SK-N-SH treated with all-trans-retinoic acid at 6 μM for 48 hours (cell line): ENCODE measurements around the gene ARHGAP28.

Experiments
- ATAC-seq: fragments of 200-7000 bp; cut with Tn5 transposase; 3 replicates; pipeline ENCODE4 v1.9.1; 2020; ENCODE audit warnings: mild to moderate bottlenecking, moderate library complexity
- ARNTL ChIP-seq: fragments of 450-650 bp; formaldehyde crosslinking; IDR thresholded peaks from 2 replicates; pipeline ENCODE4 v1.5.0; 2020; ENCODE audit warnings: low read depth, mild to moderate bottlenecking, moderate library complexity, borderline replicate concordance
- BACH2 ChIP-seq: fragments of 250-450 bp; sonication (Bioruptor Pico); IDR thresholded peaks from 2 replicates; pipeline ENCODE4 v1.9.0; 2021; ENCODE audit warnings: mild to moderate bottlenecking, borderline replicate concordance
- CREB5 ChIP-seq: fragments of 250-450 bp; sonication (Bioruptor Pico); IDR thresholded peaks from 2 replicates; pipeline ENCODE4 v1.5.1; 2020; ENCODE audit warnings: low read depth, mild to moderate bottlenecking, moderate library complexity
- CSDC2 ChIP-seq: fragments of 250-450 bp; sonication (Bioruptor Pico); IDR thresholded peaks from 2 replicates; pipeline ENCODE4 v1.5.0; 2020; ENCODE audit warnings: mild to moderate bottlenecking, moderate library complexity
- ESRRG ChIP-seq: fragments of 250-450 bp; sonication (Bioruptor Pico); IDR thresholded peaks from 2 replicates; pipeline ENCODE4 v1.6.1; 2021; ENCODE audit warnings: mild to moderate bottlenecking
- GLIS3 ChIP-seq: fragments of 250-450 bp; sonication (Bioruptor Pico); IDR thresholded peaks from 2 replicates; pipeline ENCODE4 v1.5.0; 2020; ENCODE audit warnings: mild to moderate bottlenecking, moderate library complexity
- ISL1 ChIP-seq: fragments of 250-450 bp; sonication (Bioruptor Pico); IDR thresholded peaks from 2 replicates; pipeline ENCODE4 v2.1.2; 2022; ENCODE audit warnings: mild to moderate bottlenecking, moderate library complexity
- OSR1 ChIP-seq: fragments of 250-450 bp; sonication (Bioruptor Pico); IDR thresholded peaks from 2 replicates; pipeline ENCODE4 v1.8.0; 2022; ENCODE audit warnings: moderate library complexity, mild to moderate bottlenecking, inconsistent platforms
- PATZ1 ChIP-seq: fragments of 250-450 bp; sonication (Bioruptor Pico); IDR thresholded peaks from 2 replicates; pipeline ENCODE4 v1.8.0; 2020; ENCODE audit warnings: mild to moderate bottlenecking, moderate library complexity, borderline replicate concordance
- POU6F1 ChIP-seq: fragments of 250-450 bp; sonication (Bioruptor Pico); IDR thresholded peaks from 2 replicates; pipeline ENCODE4 v1.8.0; 2021; ENCODE audit warnings: low read depth, mild to moderate bottlenecking, moderate library complexity, borderline replicate concordance
- PPARA ChIP-seq: fragments of 250-450 bp; sonication (Bioruptor Pico); IDR thresholded peaks from 2 replicates; pipeline ENCODE4 v1.5.0; 2020; ENCODE audit warnings: mild to moderate bottlenecking, borderline replicate concordance
- RARB ChIP-seq: fragments of 250-450 bp; sonication (Bioruptor Pico); IDR thresholded peaks from 2 replicates; pipeline ENCODE4 v1.8.0; 2021; ENCODE audit warnings: mild to moderate bottlenecking, moderate library complexity
- SNAI2 ChIP-seq: fragments of 250-450 bp; sonication (Bioruptor Pico); IDR thresholded peaks from 2 replicates; pipeline ENCODE4 v1.5.0; 2020; ENCODE audit warnings: mild to moderate bottlenecking, moderate library complexity
- TCF4 ChIP-seq: fragments of 250-450 bp; sonication (Bioruptor Pico); IDR thresholded peaks from 2 replicates; pipeline ENCODE4 v1.8.0; 2021; ENCODE audit warnings: mild to moderate bottlenecking, moderate library complexity, borderline replicate concordance
- TOX ChIP-seq: fragments of 250-450 bp; sonication (Bioruptor Pico); IDR thresholded peaks from 2 replicates; pipeline ENCODE4 v1.8.0; 2021; ENCODE audit warnings: mild to moderate bottlenecking, moderate library complexity, borderline replicate concordance
- ZC3H10 ChIP-seq: fragments of 250-450 bp; sonication (Bioruptor Pico); IDR thresholded peaks from 2 replicates; pipeline ENCODE4 v1.5.1; 2021; ENCODE audit warnings: mild to moderate bottlenecking, moderate library complexity
- ZFP3 ChIP-seq: fragments of 250-450 bp; sonication (Bioruptor Pico); IDR thresholded peaks from 2 replicates; pipeline ENCODE4 v1.5.0; 2020; ENCODE audit warnings: mild to moderate bottlenecking, moderate library complexity
- ZFP30 ChIP-seq: fragments of 450-650 bp; formaldehyde crosslinking; IDR thresholded peaks from 2 replicates; pipeline ENCODE4 v1.5.0; 2022; ENCODE audit warnings: mild to moderate bottlenecking, moderate library complexity
- ZNF565 ChIP-seq: fragments of 450-650 bp; formaldehyde crosslinking; conservative IDR thresholded peaks from 2 replicates; pipeline ENCODE4 v1.5.0; 2020; ENCODE audit warnings: low read depth, mild to moderate bottlenecking, moderate library complexity
- ZNF70 ChIP-seq: fragments of 450-650 bp; formaldehyde crosslinking; IDR thresholded peaks from 2 replicates; pipeline ENCODE4 v1.5.0; 2020; ENCODE audit warnings: mild to moderate bottlenecking, moderate library complexity
- ZNF8 ChIP-seq: fragments of 450-650 bp; formaldehyde crosslinking; IDR thresholded peaks from 2 replicates; pipeline ENCODE4 v1.5.0; 2020; ENCODE audit warnings: mild to moderate bottlenecking, moderate library complexity
- TF ChIP-seq, protein P1 (sequence below): fragments of 250-450 bp; sonication (Bioruptor Pico); IDR thresholded peaks from 2 replicates; pipeline ENCODE4 v1.5.0; 2020; ENCODE audit warnings: mild to moderate bottlenecking, moderate library complexity
- TF ChIP-seq, protein P2 (sequence below): fragments of 250-450 bp; sonication (Bioruptor Pico); IDR thresholded peaks from 2 replicates; pipeline ENCODE4 v1.5.1; 2021; ENCODE audit warnings: mild to moderate bottlenecking, moderate library complexity

Gene ARHGAP28

GRCh38 chr18:6734726-6735430 is 5.4 kb downstream of the ARHGAP28 start:
- TF ChIP-seq TCF4 (CRISPR knock-in tag) (peak; percentile 40; the same call in 1 of the 2 replicates), ZFP30 (no peak), OSR1 (no peak), CSDC2 (no peak)
- no peak for ATAC-seq

DNA sequence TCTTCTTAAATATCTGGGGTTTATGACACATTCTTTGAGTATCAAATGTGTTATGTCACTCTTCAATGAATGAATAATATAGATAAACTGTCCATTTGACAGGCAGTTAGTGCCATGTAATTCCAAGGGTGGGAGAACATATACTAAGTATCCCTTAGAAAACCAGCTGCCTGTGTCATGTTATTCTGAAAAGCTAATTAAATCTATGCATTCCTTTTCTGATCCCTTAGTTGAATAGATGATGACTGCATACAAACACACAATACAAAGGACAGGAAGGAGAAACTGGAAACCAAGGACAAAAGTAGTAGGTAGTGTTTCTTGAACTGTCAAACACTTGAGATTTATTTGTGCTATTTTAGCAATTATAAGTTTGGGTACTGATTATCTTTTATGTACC is 8.3 kb downstream of the ARHGAP28 start:
- TF ChIP-seq PATZ1 (CRISPR knock-in tag): peak; percentile 13; the same call in 1 of the 2 replicates
- TF ChIP-seq ARNTL (CRISPR knock-in tag): no peak
- no peak for TF ChIP-seq POU6F1 (CRISPR knock-in tag)
- TF ChIP-seq CSDC2: 0 out of 2 replicates have a peak, but pooled peaks have one; percentile 24
- TF ChIP-seq ZC3H10: no peak
- TF ChIP-seq ZFP3 (CRISPR knock-in tag): peak; percentile 36; the same call in 1 of the 2 replicates
- TF ChIP-seq RARB (CRISPR knock-in tag): no peak
- peak; percentile 54; the same call in 1 of the 2 replicates for TF ChIP-seq SNAI2 (CRISPR knock-in tag)
- TF ChIP-seq, protein P1, sequence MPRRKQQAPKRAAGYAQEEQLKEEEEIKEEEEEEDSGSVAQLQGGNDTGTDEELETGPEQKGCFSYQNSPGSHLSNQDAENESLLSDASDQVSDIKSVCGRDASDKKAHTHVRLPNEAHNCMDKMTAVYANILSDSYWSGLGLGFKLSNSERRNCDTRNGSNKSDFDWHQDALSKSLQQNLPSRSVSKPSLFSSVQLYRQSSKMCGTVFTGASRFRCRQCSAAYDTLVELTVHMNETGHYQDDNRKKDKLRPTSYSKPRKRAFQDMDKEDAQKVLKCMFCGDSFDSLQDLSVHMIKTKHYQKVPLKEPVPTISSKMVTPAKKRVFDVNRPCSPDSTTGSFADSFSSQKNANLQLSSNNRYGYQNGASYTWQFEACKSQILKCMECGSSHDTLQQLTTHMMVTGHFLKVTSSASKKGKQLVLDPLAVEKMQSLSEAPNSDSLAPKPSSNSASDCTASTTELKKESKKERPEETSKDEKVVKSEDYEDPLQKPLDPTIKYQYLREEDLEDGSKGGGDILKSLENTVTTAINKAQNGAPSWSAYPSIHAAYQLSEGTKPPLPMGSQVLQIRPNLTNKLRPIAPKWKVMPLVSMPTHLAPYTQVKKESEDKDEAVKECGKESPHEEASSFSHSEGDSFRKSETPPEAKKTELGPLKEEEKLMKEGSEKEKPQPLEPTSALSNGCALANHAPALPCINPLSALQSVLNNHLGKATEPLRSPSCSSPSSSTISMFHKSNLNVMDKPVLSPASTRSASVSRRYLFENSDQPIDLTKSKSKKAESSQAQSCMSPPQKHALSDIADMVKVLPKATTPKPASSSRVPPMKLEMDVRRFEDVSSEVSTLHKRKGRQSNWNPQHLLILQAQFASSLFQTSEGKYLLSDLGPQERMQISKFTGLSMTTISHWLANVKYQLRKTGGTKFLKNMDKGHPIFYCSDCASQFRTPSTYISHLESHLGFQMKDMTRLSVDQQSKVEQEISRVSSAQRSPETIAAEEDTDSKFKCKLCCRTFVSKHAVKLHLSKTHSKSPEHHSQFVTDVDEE (CRISPR knock-in tag): peak; percentile 70; the same call in 1 of the 2 replicates
- TF ChIP-seq ZFP30: no peak
- TF ChIP-seq CREB5 (CRISPR knock-in tag): peak; percentile 64; the same call in 1 of the 2 replicates
- no peak for TF ChIP-seq BACH2
- TF ChIP-seq PPARA (CRISPR knock-in tag): no peak
- TF ChIP-seq GLIS3 (CRISPR knock-in tag): no peak
- TF ChIP-seq TOX (CRISPR knock-in tag): no peak
- TF ChIP-seq, protein P2, sequence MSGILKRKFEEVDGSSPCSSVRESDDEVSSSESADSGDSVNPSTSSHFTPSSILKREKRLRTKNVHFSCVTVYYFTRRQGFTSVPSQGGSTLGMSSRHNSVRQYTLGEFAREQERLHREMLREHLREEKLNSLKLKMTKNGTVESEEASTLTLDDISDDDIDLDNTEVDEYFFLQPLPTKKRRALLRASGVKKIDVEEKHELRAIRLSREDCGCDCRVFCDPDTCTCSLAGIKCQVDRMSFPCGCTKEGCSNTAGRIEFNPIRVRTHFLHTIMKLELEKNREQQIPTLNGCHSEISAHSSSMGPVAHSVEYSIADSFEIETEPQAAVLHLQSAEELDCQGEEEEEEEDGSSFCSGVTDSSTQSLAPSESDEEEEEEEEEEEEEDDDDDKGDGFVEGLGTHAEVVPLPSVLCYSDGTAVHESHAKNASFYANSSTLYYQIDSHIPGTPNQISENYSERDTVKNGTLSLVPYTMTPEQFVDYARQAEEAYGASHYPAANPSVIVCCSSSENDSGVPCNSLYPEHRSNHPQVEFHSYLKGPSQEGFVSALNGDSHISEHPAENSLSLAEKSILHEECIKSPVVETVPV (CRISPR knock-in tag): 0 out of 2 replicates have a peak, but pooled peaks have one; percentile 43
- TF ChIP-seq ZNF70 (CRISPR knock-in tag): no peak
- peak; percentile 85 for TF ChIP-seq ISL1 (CRISPR knock-in tag)
- no peak for TF ChIP-seq ZNF8
- no peak for TF ChIP-seq ZNF565 (CRISPR knock-in tag)
- peak; percentile 48; the same call in 1 of the 2 replicates for TF ChIP-seq TCF4 (CRISPR knock-in tag)
- no peak for TF ChIP-seq OSR1
- no peak for TF ChIP-seq ESRRG (CRISPR knock-in tag)
- ATAC-seq: no peak
